Measurements from ENCODE around the gene PLXND1.

DNA sequence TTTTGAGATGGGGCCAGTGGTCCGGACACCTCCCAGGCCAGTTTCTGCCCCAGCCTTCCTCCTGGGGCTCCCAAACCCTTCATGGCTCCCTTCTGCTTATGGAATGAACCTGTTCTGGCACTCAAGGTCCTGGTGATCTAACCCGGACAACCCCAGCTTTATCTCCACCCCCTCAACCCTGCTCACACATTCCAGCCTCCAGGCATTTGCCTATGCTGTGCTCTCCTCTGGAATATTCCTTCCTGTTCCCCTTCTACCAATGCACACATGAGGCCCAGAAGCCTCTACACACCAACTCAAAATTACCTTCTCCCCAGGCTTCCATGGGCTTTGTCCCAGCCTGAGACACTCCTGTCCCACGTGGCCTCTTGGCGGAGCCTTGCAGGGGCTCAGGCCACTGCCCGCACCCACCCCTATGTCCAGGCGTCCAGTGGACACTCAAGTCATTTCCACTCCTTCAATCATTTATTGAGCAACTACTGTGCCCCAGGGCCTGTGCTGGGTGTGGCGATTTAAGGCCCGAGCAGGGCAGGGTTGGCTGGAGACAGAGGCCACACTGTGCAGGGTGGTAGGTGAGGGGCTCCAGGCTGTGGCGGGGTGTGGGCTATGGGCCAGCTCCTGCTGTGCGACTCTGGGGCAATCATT is 18.8 kb downstream of the PLXND1 start:
- TF ChIP-seq, protein P1, sequence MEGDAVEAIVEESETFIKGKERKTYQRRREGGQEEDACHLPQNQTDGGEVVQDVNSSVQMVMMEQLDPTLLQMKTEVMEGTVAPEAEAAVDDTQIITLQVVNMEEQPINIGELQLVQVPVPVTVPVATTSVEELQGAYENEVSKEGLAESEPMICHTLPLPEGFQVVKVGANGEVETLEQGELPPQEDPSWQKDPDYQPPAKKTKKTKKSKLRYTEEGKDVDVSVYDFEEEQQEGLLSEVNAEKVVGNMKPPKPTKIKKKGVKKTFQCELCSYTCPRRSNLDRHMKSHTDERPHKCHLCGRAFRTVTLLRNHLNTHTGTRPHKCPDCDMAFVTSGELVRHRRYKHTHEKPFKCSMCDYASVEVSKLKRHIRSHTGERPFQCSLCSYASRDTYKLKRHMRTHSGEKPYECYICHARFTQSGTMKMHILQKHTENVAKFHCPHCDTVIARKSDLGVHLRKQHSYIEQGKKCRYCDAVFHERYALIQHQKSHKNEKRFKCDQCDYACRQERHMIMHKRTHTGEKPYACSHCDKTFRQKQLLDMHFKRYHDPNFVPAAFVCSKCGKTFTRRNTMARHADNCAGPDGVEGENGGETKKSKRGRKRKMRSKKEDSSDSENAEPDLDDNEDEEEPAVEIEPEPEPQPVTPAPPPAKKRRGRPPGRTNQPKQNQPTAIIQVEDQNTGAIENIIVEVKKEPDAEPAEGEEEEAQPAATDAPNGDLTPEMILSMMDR (conservative IDR thresholded peaks at IDR 0.05 in 1 of 2, IDR thresholded peaks at IDR 0.05 in 1 of 2; ENCODE audit: extremely low read depth in 1 of 2, insufficient read depth in 1 of 2, low read depth in 1 of 2, low read length in 2 of 2): no peak
- no peak for TF ChIP-seq EZH2 (IDR thresholded peaks at IDR 0.05; ENCODE audit: borderline replicate concordance, low read length)
